HG03095 (cell line): ENCODE results near the gene PARN.
"Not testable (repeated sequence)": the region's sequence is repeated elsewhere in the genome, so short reads cannot be mapped to it uniquely, and the experiment has no call there.

Experiments used
- ATAC-seq: cut with Tn5 transposase; IDR thresholded peaks from one replicate; pipeline ENCODE4 v1.9.1; 2021; ENCODE audit warnings: moderate library complexity; ENCODE audit not compliant: unreplicated experiment

Gene PARN

GRCh38 chr16:14632693-14633569, 2.9 kb upstream of the PARN start, which contains the start of gene BFAR:
TSS of gene BFAR (plus strand) at chr16:14632951. CDS start at chr16:14644347, 11,396 bp downstream.
- ATAC-seq: peak; percentile 76

- ATAC-seq: not testable (repeated sequence)
Measured at GRCh38 chr16:14630620-14631330, 715 bp upstream of the PARN start.

GRCh38 chr16:14629612-14629918, 495 bp downstream of the PARN start:
- no peak for ATAC-seq

GRCh38 chr16:14628806-14629611, 1.1 kb downstream of the PARN start:
- no peak for ATAC-seq

- ATAC-seq: no peak
Measured at GRCh38 chr16:14627078-14627477, 3.0 kb downstream of the PARN start.

- no peak for ATAC-seq
Measured at GRCh38 chr16:14618566-14618965, 11.5 kb downstream of the PARN start.

- ATAC-seq: no peak
Measured at GRCh38 chr16:14616280-14616679, 13.8 kb downstream of the PARN start.

- ATAC-seq: no peak
Measured at GRCh38 chr16:14613991-14614390, 16.1 kb downstream of the PARN start.

GRCh38 chr16:14611660-14612059, 18.4 kb downstream of the PARN start:
- no peak for ATAC-seq

GRCh38 chr16:14609716-14610115, 20.3 kb downstream of the PARN start:
- ATAC-seq: no peak

- peak; percentile 25 for ATAC-seq
Measured at GRCh38 chr16:14608604-14609003, 21.5 kb downstream of the PARN start.

- peak; percentile 57 for ATAC-seq
Measured at GRCh38 chr16:14608111-14608566, 21.9 kb downstream of the PARN start.

GRCh38 chr16:14606102-14606501, 24.0 kb downstream of the PARN start:
- no peak for ATAC-seq

GRCh38 chr16:14602443-14602963, 27.6 kb downstream of the PARN start:
- ATAC-seq: no peak

GRCh38 chr16:14600164-14600563, 29.9 kb downstream of the PARN start:
- ATAC-seq: no peak

GRCh38 chr16:14586637-14587305, 43.3 kb downstream of the PARN start:
- ATAC-seq: no peak

- ATAC-seq: no peak
Measured at GRCh38 chr16:14585287-14585686, 44.8 kb downstream of the PARN start.

- not testable (repeated sequence) for ATAC-seq
Measured at GRCh38 chr16:14580926-14581325, 49.1 kb downstream of the PARN start.

- no peak for ATAC-seq
Measured at GRCh38 chr16:14579266-14579665, 50.8 kb downstream of the PARN start.

- no peak for ATAC-seq
Measured at GRCh38 chr16:14576532-14576931, 53.5 kb downstream of the PARN start.
